GM12801 (cell line): ENCODE measurements around the gene SCN1B.

Experiments used
- TF ChIP-seq, protein P1 (sequence below): IDR thresholded peaks from one replicate; pipeline ENCODE4 v1.5.1; 2011; ENCODE audit warnings: control low read depth; ENCODE audit not compliant: insufficient read length; ENCODE audit errors: extremely low read depth

The SCN1B gene

DNA sequence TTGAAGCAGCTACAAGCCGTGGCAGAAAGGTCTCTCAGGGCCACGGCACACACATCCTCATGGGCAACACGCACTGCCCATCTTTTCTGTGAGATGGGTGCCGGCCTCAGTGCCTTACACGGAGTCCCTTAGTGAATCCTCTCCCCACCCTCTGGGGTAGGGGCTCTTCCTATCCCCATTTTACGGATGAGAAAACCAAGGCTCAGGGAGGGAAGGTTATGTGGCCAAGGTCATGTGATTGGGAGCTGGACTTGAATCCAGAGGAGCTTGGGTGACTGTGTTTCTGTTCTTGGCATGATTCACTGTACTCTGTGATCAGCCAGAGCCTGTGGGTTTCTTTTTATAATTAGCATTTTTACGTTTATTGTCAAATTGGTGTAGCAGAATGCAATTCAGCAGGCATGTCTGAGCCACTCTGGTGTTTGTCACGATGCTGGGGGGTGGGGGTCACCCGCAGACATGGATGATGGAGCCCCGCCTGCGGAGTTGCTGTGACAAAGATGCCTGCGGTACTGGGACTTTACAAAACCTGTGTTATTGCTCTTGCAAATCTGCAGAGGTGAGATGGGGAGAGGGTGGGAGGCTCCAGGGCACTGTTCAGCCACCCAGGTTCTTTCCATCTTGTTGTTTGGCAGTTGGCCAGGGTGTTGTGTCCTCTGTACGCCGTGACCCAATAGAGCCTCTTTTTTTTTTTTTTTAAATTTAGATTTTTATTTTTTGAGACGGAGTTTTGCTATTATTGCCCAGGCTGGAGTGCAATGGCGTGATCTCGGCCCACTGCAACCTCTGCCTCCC is 4.5 kb downstream of the SCN1B start:
- TF ChIP-seq, protein P1, sequence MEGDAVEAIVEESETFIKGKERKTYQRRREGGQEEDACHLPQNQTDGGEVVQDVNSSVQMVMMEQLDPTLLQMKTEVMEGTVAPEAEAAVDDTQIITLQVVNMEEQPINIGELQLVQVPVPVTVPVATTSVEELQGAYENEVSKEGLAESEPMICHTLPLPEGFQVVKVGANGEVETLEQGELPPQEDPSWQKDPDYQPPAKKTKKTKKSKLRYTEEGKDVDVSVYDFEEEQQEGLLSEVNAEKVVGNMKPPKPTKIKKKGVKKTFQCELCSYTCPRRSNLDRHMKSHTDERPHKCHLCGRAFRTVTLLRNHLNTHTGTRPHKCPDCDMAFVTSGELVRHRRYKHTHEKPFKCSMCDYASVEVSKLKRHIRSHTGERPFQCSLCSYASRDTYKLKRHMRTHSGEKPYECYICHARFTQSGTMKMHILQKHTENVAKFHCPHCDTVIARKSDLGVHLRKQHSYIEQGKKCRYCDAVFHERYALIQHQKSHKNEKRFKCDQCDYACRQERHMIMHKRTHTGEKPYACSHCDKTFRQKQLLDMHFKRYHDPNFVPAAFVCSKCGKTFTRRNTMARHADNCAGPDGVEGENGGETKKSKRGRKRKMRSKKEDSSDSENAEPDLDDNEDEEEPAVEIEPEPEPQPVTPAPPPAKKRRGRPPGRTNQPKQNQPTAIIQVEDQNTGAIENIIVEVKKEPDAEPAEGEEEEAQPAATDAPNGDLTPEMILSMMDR, result no peak

DNA sequence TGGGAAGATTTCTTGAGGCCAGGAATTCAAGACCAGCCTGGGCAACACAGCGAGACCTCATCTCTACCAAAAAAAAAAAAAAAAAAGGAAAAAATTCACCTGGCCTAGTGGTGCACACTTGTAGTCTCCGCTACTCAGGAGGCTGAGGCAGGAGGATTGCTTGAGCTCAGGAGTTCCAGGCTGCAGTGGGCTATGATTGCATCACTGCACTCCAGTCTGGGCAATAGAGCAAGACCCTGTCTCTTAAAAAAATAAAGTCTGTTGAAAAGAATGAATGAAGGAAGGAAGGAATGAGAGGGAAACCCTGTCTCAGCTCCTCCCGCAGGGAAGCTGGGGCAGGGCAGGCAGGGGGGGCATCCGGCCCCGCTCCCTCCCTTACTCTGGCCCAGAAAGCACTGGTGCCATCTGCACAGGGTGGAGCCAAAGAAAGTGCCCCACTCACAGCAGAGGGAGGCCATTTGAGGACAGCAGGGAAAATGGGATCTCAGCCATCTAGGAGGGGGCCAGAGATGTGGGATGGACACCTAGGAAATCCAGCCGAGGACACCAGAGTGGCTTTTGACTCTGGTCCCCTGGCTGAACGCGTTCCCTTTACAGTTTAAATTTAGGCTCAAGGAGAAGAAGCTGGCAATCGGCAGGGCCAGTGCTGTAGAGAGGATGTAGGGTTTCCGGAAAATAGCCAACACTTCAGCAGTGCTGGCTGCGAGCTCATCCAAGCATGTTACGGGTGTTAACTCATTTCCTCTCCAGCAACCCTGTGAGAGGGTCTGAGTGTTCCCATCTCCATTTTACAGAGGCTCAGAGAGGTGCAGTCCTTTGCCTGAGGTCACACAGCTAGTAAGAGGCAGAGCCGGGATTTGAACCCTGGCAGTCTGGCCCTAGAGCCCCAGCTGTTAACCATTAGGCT is 7.7 kb downstream of the SCN1B start:
- TF ChIP-seq, protein P1, result no peak

DNA sequence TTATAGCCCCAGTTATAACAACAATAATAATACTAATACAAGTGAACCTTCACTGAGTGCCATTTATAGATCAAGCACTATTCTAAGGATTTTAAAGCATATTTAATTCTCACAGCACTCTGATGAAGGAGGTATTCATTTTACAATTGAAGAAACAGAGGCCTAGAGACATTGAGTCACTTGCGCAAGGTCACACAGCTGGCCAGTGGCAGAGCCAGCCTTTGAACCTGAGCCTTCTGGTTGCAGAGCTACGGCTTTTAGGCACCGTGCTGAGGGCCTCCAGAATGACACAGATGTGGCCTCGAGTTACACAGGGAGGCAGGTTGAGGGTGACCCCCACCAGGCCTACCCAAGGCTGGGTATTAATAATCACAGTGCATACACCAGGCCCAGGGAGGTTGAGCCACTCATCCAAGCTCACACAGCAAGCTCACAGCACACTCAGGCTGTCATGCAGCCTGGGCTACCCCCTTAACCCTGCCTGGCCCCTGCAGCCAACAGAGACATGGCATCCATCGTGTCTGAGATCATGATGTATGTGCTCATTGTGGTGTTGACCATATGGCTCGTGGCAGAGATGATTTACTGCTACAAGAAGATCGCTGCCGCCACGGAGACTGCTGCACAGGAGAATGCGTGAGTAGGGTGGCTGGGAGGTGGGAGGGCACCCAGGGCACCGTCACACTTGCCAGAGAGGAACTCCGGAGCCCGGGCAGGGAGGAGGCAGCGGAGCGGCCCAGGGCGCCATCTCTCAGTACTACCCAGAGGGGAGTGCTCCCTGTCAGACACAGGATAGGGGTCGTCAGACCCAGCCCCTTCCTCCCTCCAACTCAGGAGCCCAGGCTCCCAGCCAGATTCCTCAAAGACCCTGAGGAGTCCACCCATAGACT is 8.6 kb downstream of the SCN1B start:
- TF ChIP-seq, protein P1, result no peak

DNA sequence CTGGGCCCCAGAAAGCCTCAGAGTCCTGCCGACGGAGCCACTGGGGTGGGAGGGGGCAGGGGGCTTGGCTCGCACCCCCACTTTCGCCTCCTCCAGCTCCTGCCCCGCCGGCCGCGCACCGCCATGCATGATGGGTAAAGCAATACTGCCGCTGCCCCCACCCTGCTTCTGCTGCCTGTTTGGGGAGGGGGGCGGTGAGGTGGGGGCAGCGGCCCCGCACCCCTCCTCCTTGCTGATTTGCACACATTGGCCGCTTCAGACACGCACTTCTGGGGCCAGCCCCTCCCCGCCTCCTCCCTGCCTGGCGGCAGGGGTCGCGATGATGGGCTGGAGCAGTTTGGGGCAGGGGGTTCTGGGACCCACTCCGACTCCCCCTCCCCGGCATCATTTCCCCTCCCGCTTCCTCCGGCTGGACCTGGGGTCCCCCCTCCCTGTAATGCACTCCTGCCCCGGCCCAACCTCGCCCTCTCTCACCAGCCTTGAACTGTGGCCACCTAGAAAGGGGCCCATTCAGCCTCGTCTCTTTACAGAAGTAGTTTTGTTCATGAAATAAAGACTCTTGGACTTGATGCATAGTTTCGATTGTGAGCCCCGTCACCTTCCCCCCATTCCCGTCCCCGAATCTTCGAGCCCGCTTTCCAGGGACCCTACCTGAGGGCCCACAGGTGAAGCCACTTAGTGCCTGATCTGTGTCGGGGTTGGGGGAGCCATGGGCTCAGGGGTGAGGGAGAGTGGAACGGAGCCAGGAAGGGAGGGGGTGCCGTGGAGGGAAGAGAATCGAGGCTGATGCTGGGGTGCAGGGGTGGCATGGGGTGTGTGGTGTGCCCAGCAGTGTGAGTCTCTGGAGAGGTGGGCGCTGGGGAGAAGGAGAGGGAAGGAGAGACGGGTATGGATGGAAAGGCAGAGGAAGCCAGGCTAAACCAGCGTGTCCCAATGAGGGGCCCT is 9.9 kb downstream of the SCN1B start:
- TF ChIP-seq, protein P1, result no peak

DNA sequence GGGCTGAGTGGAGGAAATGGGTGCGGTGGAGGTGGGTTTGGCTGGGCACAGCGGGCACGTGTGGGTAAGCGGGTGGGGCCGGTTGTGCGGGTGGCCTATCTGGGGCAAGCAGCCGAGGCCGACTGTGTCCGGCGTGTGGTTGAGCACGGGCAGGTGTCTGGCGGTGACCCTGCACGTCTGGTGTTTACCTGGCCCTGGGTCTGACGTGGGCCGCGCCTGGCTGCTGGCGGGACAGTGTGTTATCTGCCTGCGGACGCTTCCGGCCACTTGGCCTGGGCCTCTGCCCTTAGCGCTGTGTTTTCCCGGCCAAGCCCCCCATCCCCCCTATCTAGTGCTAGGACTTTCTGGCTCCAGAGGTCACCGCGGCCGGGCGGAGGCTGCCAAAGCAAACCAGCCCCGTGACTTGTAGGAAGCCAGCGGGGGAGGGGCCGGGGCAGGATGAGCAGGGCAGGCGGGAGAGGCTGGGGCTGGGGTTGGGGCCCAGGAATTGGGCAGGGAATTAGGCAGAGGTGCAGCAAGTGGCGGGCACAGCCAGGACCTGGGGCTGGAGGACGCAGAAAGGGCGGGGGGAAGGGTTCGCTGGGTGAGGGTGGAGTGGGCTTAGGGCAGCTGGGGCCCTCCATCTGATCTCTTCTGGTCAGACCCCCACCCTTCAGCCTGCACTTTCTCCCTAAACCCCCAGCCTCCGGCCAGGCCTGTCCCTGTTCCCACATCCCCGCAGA is 10.7 kb downstream of the SCN1B start:
- TF ChIP-seq, protein P1, result no peak

DNA sequence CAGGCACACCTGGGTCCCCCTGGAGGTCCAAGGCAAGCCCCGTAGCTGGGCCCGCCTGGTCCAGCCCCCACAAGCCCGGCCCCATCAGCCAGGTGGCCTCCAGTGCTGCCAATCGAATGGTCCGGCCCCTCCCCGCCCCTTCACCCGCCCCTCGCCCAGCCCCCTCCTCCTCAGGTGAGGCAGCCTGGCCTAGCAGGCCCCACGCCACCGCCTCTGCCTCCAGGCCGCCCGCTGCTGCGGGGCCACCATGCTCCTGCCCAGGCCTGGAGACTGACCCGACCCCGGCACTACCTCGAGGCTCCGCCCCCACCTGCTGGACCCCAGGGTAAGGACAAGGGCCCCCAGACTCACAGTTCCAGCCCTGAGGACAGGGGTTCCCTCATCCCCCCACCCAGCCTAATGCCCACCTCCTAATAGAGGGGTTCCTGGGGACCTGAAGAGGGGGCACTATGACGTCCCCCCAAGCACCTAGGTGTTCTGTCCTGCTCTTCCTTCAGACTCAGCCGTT is 11.3 kb downstream of the SCN1B start, which contains the start of gene HPN:
HPN (plus strand) TSS at position 174 of the 508 bp plus-strand sequence. CDS start 786 bp downstream, outside the sequence.
- TF ChIP-seq, protein P1, result no peak
